HG03135 (cell line): Measurements from ENCODE around the gene MRPL42.
"Not testable (repeated sequence)": the region's sequence is repeated elsewhere in the genome, so short reads cannot be mapped to it uniquely, and the experiment has no call there.

Experiments used
- ATAC-seq: cut with Tn5 transposase; IDR thresholded peaks from one replicate; pipeline ENCODE4 v1.9.1; 2021; ENCODE audit warnings: mild to moderate bottlenecking, moderate library complexity; ENCODE audit not compliant: unreplicated experiment

Gene MRPL42

GRCh38 chr12:93540466-93540865 is 73.2 kb downstream of the MRPL42 start:
- no peak for ATAC-seq

DNA sequence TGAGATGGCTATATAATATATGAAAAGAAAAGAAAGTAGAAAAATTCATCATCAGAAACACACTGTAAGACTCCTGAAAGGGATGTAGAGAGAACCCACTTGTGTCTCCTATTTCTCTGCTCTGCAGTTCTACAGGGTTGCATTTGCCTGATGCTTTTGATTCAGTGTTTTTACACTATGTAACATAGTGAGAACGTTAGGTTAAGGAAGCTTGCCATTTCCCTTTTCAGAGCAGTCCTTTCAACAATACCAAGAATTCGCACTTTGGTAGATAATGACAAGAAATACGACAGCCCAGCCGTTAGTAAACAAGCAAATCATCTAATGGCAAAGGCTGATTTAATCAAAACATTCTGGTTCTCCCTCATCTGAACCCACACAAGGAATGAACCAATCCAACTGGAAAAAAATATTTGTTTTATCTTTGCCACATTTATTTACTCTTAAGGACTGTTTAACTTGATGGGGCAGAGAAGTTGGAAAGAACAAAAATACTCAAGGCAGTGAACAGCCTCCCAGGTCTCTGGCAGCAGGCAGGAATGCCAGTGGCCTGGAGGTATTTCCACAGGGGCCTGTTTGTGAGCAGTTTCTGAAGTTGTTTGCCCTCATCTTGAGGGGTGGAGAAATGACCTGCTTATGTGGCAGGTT is 74.4 kb downstream of the MRPL42 start:
- no peak for ATAC-seq

- no peak for ATAC-seq
Measured at GRCh38 chr12:93547778-93548177, 80.5 kb downstream of the MRPL42 start.

DNA sequence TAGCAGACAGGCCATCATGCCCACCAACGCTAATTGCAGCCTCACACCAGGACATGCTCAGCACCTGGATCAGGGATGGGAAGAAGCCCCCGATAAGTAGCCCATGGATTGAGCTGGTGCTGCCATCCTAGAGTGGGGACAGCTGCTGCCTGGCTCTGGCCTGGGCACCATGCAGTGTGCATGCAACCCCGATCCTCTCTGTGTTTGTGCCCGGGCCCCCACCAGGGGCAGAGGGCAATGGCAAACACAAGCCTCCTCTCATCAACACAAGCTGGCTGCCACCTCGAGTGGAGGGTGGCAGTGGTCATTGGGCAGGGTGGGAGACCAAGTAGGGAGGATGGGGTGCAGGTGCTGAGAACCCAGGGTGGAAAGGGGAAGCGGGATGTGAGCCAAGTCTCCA is 81.9 kb downstream of the MRPL42 start:
- ATAC-seq, result no peak

DNA sequence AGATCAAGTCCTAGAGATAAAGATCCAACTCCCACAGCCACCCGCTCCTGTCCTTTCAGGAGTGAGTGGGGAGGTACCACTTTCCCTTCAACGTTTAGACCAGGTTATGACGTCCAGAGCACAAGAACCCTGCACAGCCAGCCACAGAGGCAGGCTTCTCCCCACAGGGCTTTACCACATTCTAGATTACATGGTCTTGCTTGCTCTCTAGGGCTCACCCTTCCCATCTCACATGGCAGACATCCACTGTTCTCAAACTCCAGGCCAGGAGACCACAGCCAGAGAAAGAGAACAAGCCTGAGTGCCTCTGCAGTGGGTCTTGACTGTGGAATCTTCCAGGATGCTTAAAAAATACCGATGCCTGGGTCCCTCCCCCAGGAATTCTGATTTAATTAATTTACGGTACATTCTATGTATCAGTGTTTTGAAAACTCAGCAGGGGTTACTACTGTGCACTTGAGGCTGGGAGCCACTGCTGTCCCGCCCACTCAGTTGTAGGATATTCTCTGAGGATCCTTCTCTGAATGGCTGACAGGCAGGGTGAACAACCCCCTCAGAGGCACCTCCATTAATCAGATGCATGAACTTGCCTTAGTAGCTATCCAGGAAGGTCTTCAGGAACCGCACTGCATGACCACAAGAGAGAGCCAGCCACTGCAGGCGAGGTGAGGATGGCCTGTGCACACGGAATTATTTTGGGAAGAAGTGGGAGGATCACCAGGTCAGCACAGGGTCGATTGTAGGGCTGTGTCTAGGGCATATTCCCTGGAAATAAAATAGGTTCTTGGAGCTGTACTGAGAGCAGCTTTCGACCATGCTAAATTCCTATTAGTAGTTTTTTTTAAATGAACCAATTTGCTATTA is 83.7 kb downstream of the MRPL42 start:
- ATAC-seq, result no peak

DNA sequence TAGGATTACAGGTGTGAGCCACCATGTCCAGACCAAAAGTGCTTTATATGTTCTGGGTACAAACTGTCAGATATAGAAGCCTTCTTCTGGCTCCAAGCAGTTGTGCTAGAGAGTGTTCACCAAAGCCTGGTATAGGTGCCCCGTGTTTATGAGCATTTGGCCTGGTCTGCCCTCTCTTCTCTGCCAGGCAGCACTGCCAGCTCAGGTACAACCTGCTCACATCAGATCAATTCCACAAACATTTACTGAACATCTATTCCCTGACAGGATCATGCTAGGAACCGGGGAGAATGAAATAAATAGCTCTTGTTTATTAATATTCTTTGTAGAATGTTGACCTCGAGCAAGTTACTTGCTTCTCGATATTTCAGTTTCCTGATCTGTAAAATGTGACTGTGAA is 85.1 kb downstream of the MRPL42 start:
- ATAC-seq, result no peak

DNA sequence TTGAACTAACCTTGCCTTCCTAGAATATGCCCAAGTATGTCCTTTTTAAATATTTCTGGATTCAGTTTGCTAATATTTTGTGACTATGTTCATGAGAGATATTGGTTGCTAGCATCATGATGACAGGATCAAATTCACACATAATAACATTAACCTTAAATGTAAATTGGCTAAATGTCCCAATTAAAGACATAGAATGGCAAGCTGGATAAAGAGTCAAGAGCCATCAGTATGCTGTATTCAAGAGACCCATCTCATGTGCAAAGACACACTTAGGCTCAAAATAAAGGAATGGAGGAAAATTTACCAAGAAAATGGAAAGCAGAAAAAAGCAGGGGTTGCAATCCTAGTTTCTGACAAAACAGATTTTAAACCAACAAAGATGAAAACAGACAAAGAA is 90.6 kb downstream of the MRPL42 start:
- not testable (repeated sequence) for ATAC-seq

DNA sequence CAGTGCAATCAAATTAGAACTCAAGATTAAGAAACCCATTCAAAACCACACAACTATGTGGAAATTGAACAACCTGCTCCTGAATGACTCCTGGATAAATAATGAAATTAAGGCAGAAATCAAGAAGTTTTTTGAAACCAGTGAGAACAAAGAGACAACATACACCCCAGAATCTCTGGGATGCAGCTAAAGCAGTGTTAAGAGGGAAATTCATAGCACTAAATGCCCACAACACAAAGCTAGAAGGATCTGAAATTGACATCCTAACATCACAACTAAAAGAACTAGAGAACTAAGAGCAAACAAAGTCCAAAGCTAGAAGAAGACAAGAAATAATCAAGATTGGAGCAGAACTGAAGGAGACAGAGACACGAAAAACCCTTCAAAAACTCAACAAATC is 91.4 kb downstream of the MRPL42 start:
- not testable (repeated sequence) for ATAC-seq

DNA sequence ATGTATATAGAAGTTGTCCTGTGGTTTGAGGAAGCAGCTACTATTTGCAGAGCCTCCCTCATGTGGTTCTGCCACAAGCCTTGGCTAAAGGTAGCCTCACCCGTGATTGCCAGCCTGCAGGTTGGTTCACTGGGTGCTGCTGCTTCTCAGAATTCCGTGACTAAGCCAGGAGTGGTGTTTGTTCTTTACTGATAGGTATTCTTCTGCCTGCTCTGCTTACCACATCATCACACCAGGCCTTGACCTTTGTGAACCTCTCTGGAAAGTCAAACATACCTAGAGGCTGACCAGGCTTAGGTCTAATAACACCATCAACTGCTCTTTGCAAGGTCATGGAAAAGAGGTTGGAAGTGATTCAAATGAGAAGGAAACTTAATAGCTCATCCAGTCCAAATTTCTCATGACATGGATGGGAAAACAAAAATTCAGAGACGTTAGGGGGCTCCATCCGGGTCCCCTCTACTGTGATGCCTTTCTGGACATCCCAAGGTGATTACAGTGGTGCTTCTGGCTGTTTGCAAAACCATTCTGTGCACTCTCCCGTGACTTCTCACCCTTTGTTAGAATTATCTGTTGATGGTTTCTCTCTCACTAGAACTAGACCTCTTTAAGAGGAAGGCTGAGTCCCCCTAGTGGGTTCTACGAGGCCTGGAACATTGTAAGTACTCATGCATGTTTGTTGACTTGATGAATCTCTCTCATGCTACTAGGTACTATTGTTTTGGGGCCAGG is 96.7 kb downstream of the MRPL42 start:
- ATAC-seq, result no peak

DNA sequence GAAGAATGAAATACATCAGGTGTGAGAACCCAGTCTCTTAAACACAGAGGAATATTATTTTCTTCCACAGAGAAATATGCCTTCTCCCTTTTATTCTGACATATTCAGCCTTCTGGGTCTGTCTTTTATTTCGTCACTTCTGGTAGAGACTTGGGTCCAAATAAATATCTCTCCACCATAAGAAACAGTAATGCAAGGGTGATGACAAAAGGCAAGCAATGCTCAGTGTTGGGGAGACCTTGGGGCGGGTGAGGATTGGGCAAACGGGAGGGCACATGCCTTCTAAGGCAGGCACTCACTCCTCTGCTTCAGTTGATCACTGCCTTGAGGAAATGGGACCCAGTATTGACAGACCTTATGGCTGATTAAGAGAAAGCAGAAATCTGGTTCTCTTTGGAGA is 98.4 kb downstream of the MRPL42 start:
- ATAC-seq, result no peak
